ENCODE data around the gene CASKIN2.

- TF ChIP-seq MLLT1 (IDR thresholded peaks at IDR 0.05) (no peak), CTCF (IDR thresholded peaks at IDR 0.05 in 2 of 3, conservative IDR thresholded peaks at IDR 0.05 in 1 of 3; ENCODE audit: control insufficient read depth in 2 of 3, extremely low read depth in 1 of 3, insufficient read depth in 1 of 3, low read depth in 3 of 3, low read length in 3 of 3) (no peak), POLR2A (IDR thresholded peaks at IDR 0.05; ENCODE audit: low read depth, low read length) (no peak), NBN (IDR thresholded peaks at IDR 0.05) (no peak), E2F8 (IDR thresholded peaks at IDR 0.05; ENCODE audit: low read depth, partially characterized antibody) (no peak), BCLAF1 (IDR thresholded peaks at IDR 0.05) (no peak), ATF3 (IDR thresholded peaks at IDR 0.05; ENCODE audit: borderline replicate concordance, extremely low read depth, low read depth, low read length) (no peak)
These were observed 928 bp downstream of the CASKIN2 start for GRCh38 chr17:75514299-75514918.

Data from GM12878 (cell line).